HEK293 (cell line): ENCODE data around the gene SAV1.

Source experiments
- BCL6B ChIP-seq: fragments of 450-650 bp; formaldehyde crosslinking; IDR thresholded peaks from 2 replicates; pipeline ENCODE4 v1.5.1; 2017; ENCODE audit warnings: missing biosample characterization, missing genetic modification characterization
- ZFP69B ChIP-seq: fragments of 450-650 bp; formaldehyde crosslinking; IDR thresholded peaks from 2 replicates; pipeline ENCODE4 v1.5.1; 2016; ENCODE audit warnings: missing biosample characterization, missing genetic modification characterization
- ZNF148 ChIP-seq: fragments of 450-650 bp; formaldehyde crosslinking; IDR thresholded peaks from 2 replicates; pipeline ENCODE4 v1.5.0; 2017; ENCODE audit warnings: missing biosample characterization, missing genetic modification characterization, borderline replicate concordance
- ZNF16 ChIP-seq: fragments of 450-650 bp; formaldehyde crosslinking; IDR thresholded peaks from 2 replicates; pipeline ENCODE4 v1.5.1; 2016; ENCODE audit warnings: low read depth, missing biosample characterization, missing genetic modification characterization
- ZNF175 ChIP-seq: fragments of 450-650 bp; formaldehyde crosslinking; IDR thresholded peaks from 2 replicates; pipeline ENCODE4 v1.5.1; 2016; ENCODE audit warnings: missing biosample characterization, missing genetic modification characterization
- ZSCAN30 ChIP-seq: fragments of 450-650 bp; IDR thresholded peaks from 2 replicates; pipeline ENCODE4 v1.5.1; 2018; ENCODE audit warnings: missing biosample characterization, mild to moderate bottlenecking, missing genetic modification characterization, moderate library complexity
- TF ChIP-seq, protein P1 (sequence below): fragments of 450-650 bp; formaldehyde crosslinking; IDR thresholded peaks from 2 replicates; pipeline ENCODE4 v1.5.1; 2016; ENCODE audit warnings: missing biosample characterization, missing genetic modification characterization

DNA sequence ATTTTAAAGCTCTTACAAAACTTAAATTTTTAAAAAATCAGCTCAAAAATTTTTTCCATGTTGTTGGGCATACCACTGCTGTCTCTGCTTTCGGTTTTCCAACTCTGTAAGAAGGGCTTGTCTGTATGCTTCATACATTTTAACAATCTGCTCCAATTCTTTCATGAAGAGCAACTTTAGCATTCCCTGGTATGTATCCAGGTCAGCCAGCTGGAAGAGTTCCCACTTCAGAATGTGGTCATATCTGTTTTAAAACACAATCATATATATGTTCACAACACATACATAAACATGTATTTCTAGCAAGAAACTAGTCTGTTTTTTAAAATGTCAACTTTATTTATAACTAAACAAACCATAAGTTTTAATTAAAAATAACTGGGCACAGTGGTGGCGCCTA is 33.0 kb downstream of the SAV1 start:
- TF ChIP-seq ZSCAN30 (tag by site-specific recombination) (no peak), ZNF16 (tag by site-specific recombination) (no peak), ZNF148 (tag by site-specific recombination) (no peak), ZFP69B (no peak), ZNF175 (no peak), BCL6B (no peak)
- TF ChIP-seq, protein P1, sequence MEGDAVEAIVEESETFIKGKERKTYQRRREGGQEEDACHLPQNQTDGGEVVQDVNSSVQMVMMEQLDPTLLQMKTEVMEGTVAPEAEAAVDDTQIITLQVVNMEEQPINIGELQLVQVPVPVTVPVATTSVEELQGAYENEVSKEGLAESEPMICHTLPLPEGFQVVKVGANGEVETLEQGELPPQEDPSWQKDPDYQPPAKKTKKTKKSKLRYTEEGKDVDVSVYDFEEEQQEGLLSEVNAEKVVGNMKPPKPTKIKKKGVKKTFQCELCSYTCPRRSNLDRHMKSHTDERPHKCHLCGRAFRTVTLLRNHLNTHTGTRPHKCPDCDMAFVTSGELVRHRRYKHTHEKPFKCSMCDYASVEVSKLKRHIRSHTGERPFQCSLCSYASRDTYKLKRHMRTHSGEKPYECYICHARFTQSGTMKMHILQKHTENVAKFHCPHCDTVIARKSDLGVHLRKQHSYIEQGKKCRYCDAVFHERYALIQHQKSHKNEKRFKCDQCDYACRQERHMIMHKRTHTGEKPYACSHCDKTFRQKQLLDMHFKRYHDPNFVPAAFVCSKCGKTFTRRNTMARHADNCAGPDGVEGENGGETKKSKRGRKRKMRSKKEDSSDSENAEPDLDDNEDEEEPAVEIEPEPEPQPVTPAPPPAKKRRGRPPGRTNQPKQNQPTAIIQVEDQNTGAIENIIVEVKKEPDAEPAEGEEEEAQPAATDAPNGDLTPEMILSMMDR (tag by site-specific recombination): no peak
